HCT116 (cell line): ENCODE data around the gene PPP1R14C. TPM values are rescaled to one million over a fixed set of nuclear protein-coding genes. Genes with fewer than 3 reads are reported as not detected.
A peak's percentile ranks its signal among the peaks of the same experiment; 100 is the strongest.

Experiments
- ATAC-seq: fragments of 200-7000 bp; cut with Tn5 transposase; 2 replicates; pipeline ENCODE4 v1.9.1; 2020; ENCODE audit warnings: mild to moderate bottlenecking, moderate library complexity
- BruUV-seq: library from RNA; stranded (reverse); fragments of 400-500 nt; replicated peaks from 2 replicates; lab custom pipeline; 2021; lab: Mats Ljungman, UMichigan
- CTCF ChIA-PET: fragments of 300-600 bp; sonication (Branson Sonifier 250); formaldehyde crosslinking; loops from one replicate; lab custom pipeline; 2021; ENCODE audit warnings: antibody characterized with exemption; lab: Charles Lee
- POLR2A ChIA-PET: fragments of 300-600, 350-600 bp; sonication (Branson Sonifier 250); formaldehyde crosslinking; loops from one replicate; lab custom pipeline; 2021; ENCODE audit warnings: antibody characterized with exemption; lab: Charles Lee
- RAD21 ChIA-PET, 2 experiments: fragments of 300-600 bp; sonication (Branson Sonifier 250); formaldehyde crosslinking; loops; one replicate each; lab custom pipeline; 2023; ENCODE audit warnings: low total read pairs in 2 of 2; ENCODE audit not compliant: uncharacterized antibody in 2 of 2, unreplicated experiment in 2 of 2, low non-redundant PET in 1 of 2; lab: Charles Lee
- DNase-seq: peaks from one replicate; pipeline ENCODE4 v3.0.0-alpha.2; 2010; ENCODE audit warnings: low read depth, low spot score
- H2AFZ ChIP-seq: fragments of 200-600 bp; shearing (Covaris generic), sonication (generic); 2 replicates; pipeline ENCODE4 v1.6.1; 2017; ENCODE audit warnings: low read depth, mixed run types, mixed read lengths, antibody characterized with exemption, low read length; ENCODE audit not compliant: poor library complexity, severe bottlenecking
- H3K27ac ChIP-seq: 2 replicates; pipeline ENCODE4 v1.5.1; 2012; ENCODE audit warnings: low read depth, low read length
- H3K27me3 ChIP-seq: fragments of 200-600 bp; sonication (generic); 2 replicates; pipeline ENCODE4 v1.6.1; 2016; ENCODE audit warnings: mixed run types, low read length, mixed read lengths; ENCODE audit not compliant: insufficient read depth
- H3K36me3 ChIP-seq, 2 experiments: fragments of 200-500 bp in 1 of 2; fragments of 200-600 bp in 1 of 2; sonication (Bioruptor generic) in 1 of 2; sonication (generic) in 1 of 2; 2 replicates each; pipeline versions ENCODE4 v1.5.1 to v1.6.1; 2014 to 2016; ENCODE audit warnings: low read length in 2 of 2, inconsistent platforms in 1 of 2, mixed read lengths in 1 of 2, mixed run types in 1 of 2; ENCODE audit not compliant: insufficient read depth in 2 of 2, control insufficient read depth in 1 of 2
- H3K4me1 ChIP-seq, 2 experiments: fragments of 200-600 bp in 1 of 2; sonication (generic) in 1 of 2; 2 replicates each; pipeline versions ENCODE4 v1.5.1 to v1.6.1; 2012 to 2017; ENCODE audit warnings: low read length in 2 of 2, inconsistent platforms in 1 of 2, mild to moderate bottlenecking in 1 of 2, mixed read lengths in 1 of 2, mixed run types in 1 of 2, moderate library complexity in 1 of 2; ENCODE audit not compliant: insufficient read depth in 2 of 2, control insufficient read depth in 1 of 2
- H3K4me2 ChIP-seq: fragments of 200-600 bp; sonication (generic); 2 replicates; pipeline ENCODE4 v1.6.1; 2017; ENCODE audit warnings: mixed run types, low read length, mixed read lengths
- H3K4me3 ChIP-seq, 2 experiments: fragments of 200-600 bp in 1 of 2; sonication (generic) in 1 of 2; replicated peaks in 1 of 2; 2 replicates each; pipeline ENCODE4 v1.5.1; 2011 to 2016; ENCODE audit warnings: low read length in 2 of 2, control low read depth in 1 of 2, low read depth in 1 of 2, mild to moderate bottlenecking in 1 of 2, mixed read lengths in 1 of 2, mixed run types in 1 of 2
- H3K79me2 ChIP-seq: fragments of 200-600 bp; sonication (generic); 2 replicates; pipeline ENCODE4 v1.6.1; 2017; ENCODE audit warnings: mild to moderate bottlenecking, mixed run types, low read length, moderate library complexity, mixed read lengths; ENCODE audit not compliant: insufficient read depth
- H3K9ac ChIP-seq: fragments of 200-600 bp; sonication (generic); 2 replicates; pipeline ENCODE4 v1.6.1; 2016; ENCODE audit warnings: low read length, mixed read lengths
- H3K9me2 ChIP-seq: fragments of 200-600 bp; sonication (generic), shearing (Covaris generic); 2 replicates; pipeline ENCODE4 v1.6.1; 2017; ENCODE audit warnings: mixed run types, mild to moderate bottlenecking, moderate library complexity; ENCODE audit not compliant: insufficient read depth
- H3K9me3 ChIP-seq, 2 experiments: fragments of 200-500 bp in 1 of 2; fragments of 200-600 bp in 1 of 2; sonication (Bioruptor generic) in 1 of 2; sonication (generic) in 1 of 2; 2 replicates each; pipeline ENCODE4 v1.6.1; 2014 to 2017; ENCODE audit warnings: low read length in 2 of 2, mixed read lengths in 2 of 2, inconsistent platforms in 1 of 2, low read depth in 1 of 2, mild to moderate bottlenecking in 1 of 2, mixed run types in 1 of 2, moderate library complexity in 1 of 2; ENCODE audit not compliant: control insufficient read depth in 1 of 2, insufficient read depth in 1 of 2
- H4K20me1 ChIP-seq: fragments of 200-600 bp; sonication (generic), shearing (Covaris generic); 2 replicates; pipeline ENCODE4 v1.6.1; 2017; ENCODE audit warnings: mixed run types, mild to moderate bottlenecking, moderate library complexity; ENCODE audit not compliant: insufficient read depth
- CBX3 ChIP-seq: IDR thresholded peaks from 2 replicates; pipeline ENCODE4 v1.6.1; 2012; ENCODE audit warnings: low read depth
- CEBPB ChIP-seq: IDR thresholded peaks from 2 replicates; pipeline ENCODE4 v1.6.1; 2012; ENCODE audit warnings: low read depth
- CTCF ChIP-seq, 3 experiments: fragments of 200-600 bp in 1 of 3; sonication (generic) in 1 of 3; IDR thresholded peaks in 2 of 3; conservative IDR thresholded peaks in 1 of 3; 2 replicates each; pipeline ENCODE4 v1.5.1; 2012 to 2017; ENCODE audit warnings: low read depth in 2 of 3, low read length in 2 of 3, antibody characterized with exemption in 1 of 3, borderline replicate concordance in 1 of 3, control low read depth in 1 of 3, mild to moderate bottlenecking in 1 of 3, mixed read lengths in 1 of 3, mixed run types in 1 of 3, moderate library complexity in 1 of 3; ENCODE audit not compliant: insufficient read depth in 1 of 3
- ELF1 ChIP-seq: IDR thresholded peaks from 2 replicates; pipeline ENCODE4 v1.6.1; 2012; ENCODE audit warnings: low read depth, borderline replicate concordance
- EZH2 ChIP-seq: fragments of 200-600 bp; sonication (generic); IDR thresholded peaks from 2 replicates; pipeline ENCODE4 v1.6.1; 2017; ENCODE audit warnings: antibody characterized with exemption, mixed run types
- EZH2phosphoT487 ChIP-seq: fragments of 200-600 bp; IDR thresholded peaks from 2 replicates; pipeline ENCODE4 v1.6.1; 2018; ENCODE audit warnings: antibody characterized with exemption, borderline replicate concordance
- FOSL1 ChIP-seq: IDR thresholded peaks from 2 replicates; pipeline ENCODE4 v1.6.1; 2012; ENCODE audit warnings: low read depth
- MAX ChIP-seq: IDR thresholded peaks from 2 replicates; pipeline ENCODE4 v1.6.1; 2012
- POLR2A ChIP-seq: IDR thresholded peaks from 2 replicates; pipeline ENCODE4 v1.7.0; 2011; ENCODE audit warnings: borderline replicate concordance; ENCODE audit not compliant: insufficient read depth, insufficient read length; ENCODE audit errors: extremely low read depth
- POLR2AphosphoS5 ChIP-seq: IDR thresholded peaks from 2 replicates; pipeline ENCODE4 v1.6.1; 2011; ENCODE audit warnings: mild to moderate bottlenecking, low read depth, low read length, moderate library complexity
- SIN3A ChIP-seq: IDR thresholded peaks from 2 replicates; pipeline ENCODE4 v1.6.1; 2012; ENCODE audit warnings: low read depth
- SP1 ChIP-seq: IDR thresholded peaks from 2 replicates; pipeline ENCODE4 v1.6.1; 2012; ENCODE audit warnings: low read depth
- SRF ChIP-seq: IDR thresholded peaks from 2 replicates; pipeline ENCODE4 v1.6.1; 2012; ENCODE audit warnings: low read depth
- TCF7L2 ChIP-seq: IDR thresholded peaks from 2 replicates; pipeline ENCODE4 v1.7.0; 2011; ENCODE audit warnings: borderline replicate concordance, inconsistent platforms; ENCODE audit not compliant: insufficient read depth, insufficient read length; ENCODE audit errors: extremely low read depth
- YY1 ChIP-seq: IDR thresholded peaks from 2 replicates; pipeline ENCODE4 v1.6.1; 2011; ENCODE audit warnings: low read length, low read depth, moderate library complexity, mild to moderate bottlenecking; ENCODE audit not compliant: insufficient replicate concordance; ENCODE audit errors: extremely low read depth
- ZBTB33 ChIP-seq: IDR thresholded peaks from 2 replicates; pipeline ENCODE4 v1.6.1; 2011; ENCODE audit warnings: mild to moderate bottlenecking, low read length, moderate library complexity; ENCODE audit not compliant: insufficient replicate concordance; ENCODE audit errors: extremely low read depth
- ZFX ChIP-seq: fragments of 450-650 bp; IDR thresholded peaks from 2 replicates; pipeline ENCODE4 v1.6.1; 2017
- intact Hi-C: fragments of 100-400 bp; cut with micrococcal nuclease; formaldehyde crosslinking; loops from 2 replicates; pipeline ENCODE4 v1.10.0; 2022
- total RNA-seq: library from RNA; stranded (reverse); gene quantifications from one replicate; pipeline ENCODE4 v1.2.1, GENCODE V29; 2021; ENCODE audit not compliant: unreplicated experiment

Gene PPP1R14C
- total RNA-seq, 1 experiment from 2014 or later: 7.8 TPM

- H3K79me2 ChIP-seq: no peaks in the 10 kb centered on the region
- no TSS peak for BruUV-seq
- H4K20me1 ChIP-seq: no peaks in the 10 kb centered on the region
- TF ChIP-seq SIN3A (no peak), FOSL1 (no peak)
- no peaks in the 10 kb centered on the region for H3K27me3 ChIP-seq
- no peaks in the 10 kb centered on the region for H3K9me2 ChIP-seq
- ChIA-PET CTCF (no interaction called here), RAD21 (no interaction called here), POLR2A (no interaction called here)
- no peak overlapping the region for H2AFZ ChIP-seq
- H3K9ac ChIP-seq: no peak overlapping the region
- DNase-seq: no peak
- no peaks in the 10 kb centered on the region for H3K36me3 ChIP-seq
- intact Hi-C loops: no loop called here
- H3K27ac ChIP-seq: no peak overlapping the region
- peak overlapping the region; percentile 21 for H3K4me2 ChIP-seq
- H3K4me1 ChIP-seq: peaks cover 0 to 31% of the 10 kb centered on the region in 2 experiments; a peak in 2 of 4 replicates
- no peaks in the 10 kb centered on the region for H3K9me3 ChIP-seq
- no peak for ATAC-seq
- H3K4me3 ChIP-seq: no peak overlapping the region
Measured at GRCh38 chr6:150230832-150231524, 88.1 kb downstream of the PPP1R14C start.

- peak overlapping the region; percentile 21 for H3K4me2 ChIP-seq
- no peak overlapping the region for H2AFZ ChIP-seq
- ChIA-PET CTCF (no interaction called here), RAD21 (no interaction called here), POLR2A (no interaction called here)
- no peaks in the 10 kb centered on the region for H3K27me3 ChIP-seq
- H3K4me3 ChIP-seq: no peak overlapping the region
- DNase-seq: no peak
- H3K79me2 ChIP-seq: no peaks in the 10 kb centered on the region
- no TSS peak for BruUV-seq
- intact Hi-C loops: no loop called here
- no peaks in the 10 kb centered on the region for H3K9me2 ChIP-seq
- H3K36me3 ChIP-seq: no peaks in the 10 kb centered on the region
- no peaks in the 10 kb centered on the region for H4K20me1 ChIP-seq
- H3K4me1 ChIP-seq: peaks cover 0 to 31% of the 10 kb centered on the region in 2 experiments; a peak in 2 of 4 replicates
- H3K9me3 ChIP-seq: no peaks in the 10 kb centered on the region
- H3K9ac ChIP-seq: no peak overlapping the region
- ATAC-seq: no peak
- H3K27ac ChIP-seq: no peak overlapping the region
- TF ChIP-seq YY1: no peak
- TF ChIP-seq SP1: no peak
- no peak for TF ChIP-seq POLR2A
- no peak for TF ChIP-seq ZFX
- no peak for TF ChIP-seq EZH2phosphoT487
- no peak for TF ChIP-seq CBX3
- no peak for TF ChIP-seq ZBTB33
- TF ChIP-seq CTCF (IDR thresholded peaks at IDR 0.05 in 2 of 3, conservative IDR thresholded peaks at IDR 0.05 in 1 of 3; ENCODE audit: borderline replicate concordance in 1 of 3, insufficient read depth in 1 of 3, low read depth in 2 of 3, low read length in 2 of 3): no peak
- no peak for TF ChIP-seq EZH2
- TF ChIP-seq POLR2AphosphoS5: no peak
- no peak for TF ChIP-seq TCF7L2
- TF ChIP-seq SRF: no peak
- TF ChIP-seq SIN3A: no peak
- TF ChIP-seq CEBPB: no peak
- no peak for TF ChIP-seq MAX
- TF ChIP-seq ELF1: no peak
Measured at GRCh38 chr6:150231525-150231850, 88.6 kb downstream of the PPP1R14C start.
